NOMO-1 treated with DMSO at 0.1 percent for 48 hours (cell line): ENCODE results near the gene SHC4.
A peak's percentile ranks its signal among the peaks of the same experiment; 100 is the strongest.
"Not testable (repeated sequence)": the region's sequence is repeated elsewhere in the genome, so short reads cannot be mapped to it uniquely, and the experiment has no call there.

Experiments
- DNase-seq: peaks from one replicate; lab custom pipeline; 2025; ENCODE audit not compliant: unreplicated experiment; lab: John Stamatoyannopoulos, UW

SHC4 gene

DNA sequence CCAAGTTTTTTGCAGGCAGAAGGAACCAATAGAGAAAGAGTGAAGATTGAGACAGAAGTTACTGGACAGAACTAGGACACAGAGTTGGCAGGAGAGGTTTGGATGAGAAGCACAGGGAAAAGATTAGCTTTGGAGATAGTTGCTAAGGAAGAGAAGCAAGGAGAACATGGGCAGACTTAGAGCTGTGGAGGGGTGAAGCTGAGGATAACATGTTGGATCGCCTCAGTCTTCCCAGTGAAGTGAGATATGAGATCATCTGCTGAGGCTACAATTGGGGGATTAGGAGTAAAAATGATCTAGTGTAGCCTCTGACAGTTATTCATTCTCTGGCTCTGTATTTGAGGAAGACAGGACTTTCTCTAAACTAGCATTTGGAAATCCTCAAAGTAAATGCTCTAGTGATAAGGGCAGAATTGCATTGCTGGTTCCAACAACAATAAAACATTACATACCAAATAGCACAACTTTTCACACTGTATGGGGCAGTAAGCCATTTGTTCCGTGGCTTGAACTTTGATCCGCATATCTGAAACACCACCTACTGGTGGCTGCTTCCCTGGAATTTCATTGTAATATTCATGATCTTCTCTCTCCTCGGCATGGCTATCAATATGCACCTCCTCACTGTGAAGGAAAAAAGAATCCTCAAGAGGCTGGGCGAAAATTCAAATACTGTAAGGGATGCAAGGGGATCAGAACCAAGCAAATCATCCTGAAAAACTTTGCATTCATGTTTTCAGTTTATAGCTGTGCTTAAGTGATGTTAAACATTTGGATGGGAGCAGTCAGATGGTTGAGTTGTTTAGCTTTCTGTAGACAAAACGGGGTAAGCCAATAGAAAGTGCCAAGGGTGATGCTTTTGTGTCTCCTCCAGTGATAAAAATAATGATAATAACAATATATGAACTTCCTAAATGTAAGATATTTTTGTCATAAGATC lies 107.9 kb downstream of the SHC4 start:
- no peak for DNase-seq

DNA sequence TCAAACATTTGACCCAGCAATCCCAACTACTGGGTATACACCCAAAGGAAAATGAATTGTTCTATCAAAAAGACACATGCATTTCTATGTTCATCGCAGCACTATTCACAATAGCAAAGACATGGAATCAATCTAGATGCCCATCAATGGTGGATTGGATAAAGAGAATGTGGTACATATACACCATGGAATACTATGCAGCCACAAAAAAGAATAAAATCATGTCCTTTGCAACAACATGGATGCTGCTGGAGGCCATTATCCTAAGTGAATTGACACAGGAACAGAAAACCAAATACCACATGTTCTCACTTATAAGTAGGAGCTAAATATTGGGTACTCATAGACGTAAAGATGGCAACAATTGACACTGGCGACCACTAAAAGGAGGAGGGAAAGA lies 109.3 kb downstream of the SHC4 start:
- not testable (repeated sequence) for DNase-seq

DNA sequence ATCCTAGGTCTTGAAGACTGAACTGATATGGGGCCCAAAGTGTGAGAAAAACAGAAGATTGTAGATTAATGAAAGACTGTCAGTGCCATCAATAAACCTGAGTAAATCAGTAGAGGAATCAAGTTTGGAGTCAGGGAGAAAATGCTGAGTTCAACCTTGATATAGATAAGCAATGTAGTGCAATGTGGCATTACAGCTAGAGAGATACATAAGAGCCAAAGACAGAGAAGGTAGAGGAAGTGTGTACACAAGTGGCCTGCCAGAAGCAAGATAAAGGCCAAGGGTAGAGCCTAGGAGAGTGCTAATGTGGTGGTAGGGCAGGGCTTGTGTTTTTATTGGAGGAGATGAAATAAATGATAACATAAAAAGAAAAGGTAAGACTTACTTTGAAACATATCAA lies 111.8 kb downstream of the SHC4 start:
- no peak for DNase-seq

DNA sequence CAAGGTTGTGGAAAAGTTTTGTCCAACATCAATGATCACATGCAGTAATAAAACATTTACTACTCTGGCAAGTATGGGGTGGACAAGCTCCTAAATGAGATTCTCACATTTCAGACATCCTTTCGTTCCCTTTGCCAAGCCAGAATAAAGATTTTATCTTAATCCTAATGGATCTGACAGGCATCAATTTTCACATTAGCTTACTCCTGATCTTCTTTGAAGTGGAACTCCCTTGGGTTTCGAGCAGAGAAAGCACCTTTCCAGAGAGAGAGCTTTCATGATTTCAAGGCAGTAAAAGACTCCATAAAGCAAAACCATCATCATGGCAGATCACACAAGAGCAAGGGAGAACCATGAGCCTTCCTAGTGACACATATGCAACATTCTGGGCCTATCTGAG lies 113.1 kb downstream of the SHC4 start:
- DNase-seq = no peak

DNA sequence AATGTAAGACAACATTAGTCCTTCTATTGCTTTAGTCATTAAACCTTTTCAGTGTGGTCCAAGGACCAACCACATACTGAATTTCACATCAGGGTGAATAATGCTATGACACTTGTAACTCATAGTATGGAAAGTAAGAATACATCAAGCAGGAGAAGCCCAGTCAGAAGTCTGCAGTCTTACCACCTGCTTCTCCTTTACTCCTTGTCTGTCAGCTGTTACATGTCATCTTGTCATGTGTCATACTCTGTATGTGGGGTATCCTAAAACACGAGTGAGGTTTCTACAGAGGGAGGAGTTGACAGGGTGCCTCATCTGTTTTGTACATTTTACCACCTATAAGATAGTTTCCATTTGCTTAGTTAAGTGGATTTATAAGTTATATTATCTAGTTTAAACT lies 118.6 kb downstream of the SHC4 start:
- no peak for DNase-seq

DNA sequence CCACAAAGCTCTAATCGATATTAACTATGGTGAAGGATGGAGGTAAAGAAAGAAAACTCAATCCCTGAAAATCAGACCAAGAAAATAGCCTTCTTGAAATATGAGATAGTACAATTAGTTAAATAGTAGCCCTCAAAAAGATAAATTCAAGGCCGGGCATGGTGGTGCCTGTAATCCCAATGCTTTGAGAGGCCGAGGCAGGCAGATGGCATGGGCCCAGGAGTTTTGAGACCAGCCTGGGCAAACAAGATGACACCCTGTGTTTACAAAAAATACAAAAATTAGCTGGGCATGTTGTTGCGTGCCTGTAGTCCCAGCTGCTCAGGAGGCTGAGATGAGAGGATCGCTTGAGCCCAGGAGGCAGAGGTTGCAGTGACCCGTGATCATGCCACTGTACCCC lies 121.2 kb downstream of the SHC4 start:
- DNase-seq = no peak

DNA sequence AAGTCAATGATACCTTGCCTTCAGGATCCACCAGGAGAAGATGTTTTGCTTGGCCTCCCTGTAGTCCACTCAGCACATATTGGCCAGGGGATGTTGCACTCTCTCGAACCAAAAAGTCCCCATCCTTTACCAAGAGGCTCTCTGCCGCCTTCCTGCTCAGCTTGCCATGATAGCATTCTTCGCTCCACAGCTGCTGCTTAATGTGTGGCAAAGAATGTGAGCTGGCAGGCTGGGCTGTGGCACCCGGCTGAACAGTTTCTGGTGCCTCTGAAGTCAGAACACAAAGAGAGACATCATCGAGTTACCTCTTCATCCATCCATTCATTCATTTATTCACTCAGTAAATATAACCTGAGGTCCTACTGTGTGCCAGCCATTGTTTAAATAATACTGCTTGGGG lies 129.0 kb downstream of the SHC4 start:
- DNase-seq = no peak

DNA sequence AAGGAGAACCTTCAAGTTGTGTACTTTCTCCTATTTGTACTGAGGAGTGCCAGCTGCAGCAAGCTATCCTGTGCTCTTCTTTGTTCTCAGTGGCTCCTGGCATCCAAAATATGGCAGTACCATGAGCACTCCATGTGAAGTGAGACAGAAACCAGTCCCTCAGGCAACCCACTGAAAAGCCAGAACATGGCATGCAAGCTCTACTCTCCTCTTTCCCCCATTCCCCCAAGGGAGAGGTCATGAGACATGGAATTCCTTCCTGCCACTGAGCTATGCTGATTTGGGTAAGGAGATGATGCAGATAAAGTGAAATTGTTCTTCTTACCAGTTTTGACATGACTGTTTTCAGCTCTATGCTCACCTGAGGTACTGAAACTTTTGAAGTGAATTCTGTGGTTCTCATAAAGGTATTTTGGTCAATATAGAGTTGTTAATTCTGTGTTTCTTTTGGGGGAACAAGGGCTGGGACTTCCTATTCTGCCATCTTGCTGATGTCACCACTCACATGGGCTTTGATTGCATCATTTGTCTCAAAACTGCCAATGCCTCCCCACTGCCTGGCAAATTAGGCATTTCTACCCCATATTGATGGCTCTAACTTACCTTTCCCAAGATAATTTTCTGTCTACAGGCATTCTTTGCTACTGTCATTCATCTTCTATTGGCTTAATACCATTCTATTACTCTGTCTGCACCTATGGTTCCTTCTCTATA lies 130.0 kb downstream of the SHC4 start:
- no peak for DNase-seq

DNA sequence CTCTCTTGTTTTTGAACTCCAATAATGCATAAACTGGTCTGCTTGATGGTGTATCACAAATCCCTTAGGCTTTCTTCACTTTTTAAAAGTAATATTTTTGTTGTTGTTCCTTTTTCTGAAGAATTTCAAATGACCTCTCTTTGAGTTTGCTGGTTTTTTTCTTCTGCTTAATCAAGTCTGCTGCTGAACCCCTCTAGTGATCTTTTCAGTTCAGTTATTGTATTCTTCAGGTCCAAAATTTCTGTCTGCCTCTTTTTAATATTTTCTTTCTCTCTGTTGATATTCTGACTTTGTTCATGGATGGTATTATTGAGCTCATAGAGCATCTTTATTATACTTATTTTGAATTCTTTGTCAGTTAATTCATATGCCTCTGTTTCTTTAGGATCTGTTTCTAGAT lies 131.1 kb downstream of the SHC4 start:
- no peak for DNase-seq

DNA sequence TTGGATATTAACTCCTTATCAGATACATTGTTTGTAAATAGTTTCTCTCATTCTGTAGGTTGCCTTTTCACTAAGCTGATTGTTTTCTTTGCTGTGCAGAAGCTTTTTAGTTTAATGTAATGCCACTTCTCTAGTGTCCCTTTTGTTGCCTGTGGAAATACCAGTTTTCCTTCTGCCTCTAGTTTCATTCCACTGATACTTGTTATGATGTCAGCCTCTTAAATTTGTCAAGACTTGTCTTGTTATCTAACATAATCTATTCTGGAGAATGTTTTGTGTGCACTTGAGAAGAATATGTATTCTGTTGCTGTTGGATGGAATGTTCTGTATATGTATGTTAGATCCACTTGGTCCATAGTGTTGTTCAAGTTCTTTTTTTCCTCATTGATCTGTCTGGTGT lies 134.8 kb downstream of the SHC4 start:
- DNase-seq = no peak

DNA sequence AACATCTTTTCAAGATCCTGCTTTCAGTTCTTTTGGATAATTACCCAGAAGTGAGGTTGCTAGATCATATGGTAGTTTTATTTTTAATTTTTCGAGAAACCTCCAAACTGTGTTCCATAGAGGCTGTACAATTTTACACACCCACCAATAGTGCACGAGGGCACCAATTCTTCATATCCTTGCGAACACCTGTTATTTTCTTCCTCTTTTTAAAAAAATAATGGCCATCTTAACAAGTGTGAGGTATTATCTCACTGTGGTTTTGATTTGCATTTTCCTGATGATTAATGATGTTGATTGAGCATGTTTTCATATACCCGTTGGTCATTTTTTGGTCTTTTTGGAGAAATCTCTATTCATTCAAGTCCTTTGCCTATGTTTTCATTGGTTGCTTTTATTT lies 135.2 kb downstream of the SHC4 start:
- DNase-seq = no peak

DNA sequence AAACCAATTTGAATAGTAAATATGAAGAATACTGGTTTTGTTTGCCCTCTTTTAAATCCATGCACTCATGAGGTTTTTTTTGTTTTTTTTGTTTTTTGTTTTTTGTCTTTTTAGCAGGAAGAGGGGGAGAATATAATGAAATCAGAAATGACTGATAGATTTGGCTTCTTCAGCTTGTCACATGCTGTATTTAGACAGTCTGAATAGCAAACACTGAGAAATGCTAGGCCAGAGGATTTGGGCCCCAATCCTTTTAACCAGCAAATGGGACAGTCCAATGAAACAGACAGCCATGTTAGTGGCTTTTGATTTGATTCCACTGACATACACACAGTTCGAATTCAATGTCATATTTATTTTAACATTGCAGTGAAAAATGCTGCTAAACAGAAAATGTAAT lies 138.6 kb downstream of the SHC4 start:
- DNase-seq = no peak

DNA sequence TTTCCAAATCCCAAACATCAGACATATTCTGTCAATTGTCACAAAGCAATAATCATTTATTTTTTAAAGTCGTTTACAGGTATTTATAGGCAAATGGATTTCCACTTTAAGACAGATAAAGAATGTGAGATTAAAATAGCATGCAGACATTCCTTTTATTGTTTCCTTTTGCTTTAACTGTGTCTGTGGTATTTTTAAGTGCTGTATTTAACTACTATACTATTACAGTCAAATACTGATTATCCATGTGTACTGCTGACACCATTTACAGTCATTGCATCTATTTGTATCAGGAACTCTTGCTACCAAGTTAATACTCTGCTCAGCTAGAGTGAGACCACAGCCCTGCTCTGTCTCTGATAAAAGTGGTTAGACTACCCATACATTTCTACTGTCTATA lies 140.0 kb downstream of the SHC4 start:
- no peak for DNase-seq

DNA sequence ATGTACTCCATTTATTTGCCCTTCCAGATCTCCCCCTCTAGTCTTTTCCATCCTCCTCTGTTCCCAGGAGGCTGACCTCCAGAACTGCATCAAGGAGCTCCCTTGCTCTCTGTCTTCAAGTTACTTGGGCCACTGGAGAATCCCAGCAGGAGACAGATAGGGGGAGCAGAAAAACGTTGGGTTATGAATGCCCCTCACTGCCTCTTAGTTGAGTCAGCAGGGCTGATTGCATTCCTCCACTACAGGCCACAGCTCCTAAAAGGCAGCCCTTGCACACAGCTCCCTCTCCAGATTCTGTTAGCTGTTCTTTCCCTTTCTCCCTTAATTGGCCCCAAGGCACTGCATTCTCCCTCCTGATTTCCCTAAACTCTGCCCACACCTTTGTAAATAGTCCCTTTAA lies 140.5 kb downstream of the SHC4 start:
- DNase-seq = no peak

DNA sequence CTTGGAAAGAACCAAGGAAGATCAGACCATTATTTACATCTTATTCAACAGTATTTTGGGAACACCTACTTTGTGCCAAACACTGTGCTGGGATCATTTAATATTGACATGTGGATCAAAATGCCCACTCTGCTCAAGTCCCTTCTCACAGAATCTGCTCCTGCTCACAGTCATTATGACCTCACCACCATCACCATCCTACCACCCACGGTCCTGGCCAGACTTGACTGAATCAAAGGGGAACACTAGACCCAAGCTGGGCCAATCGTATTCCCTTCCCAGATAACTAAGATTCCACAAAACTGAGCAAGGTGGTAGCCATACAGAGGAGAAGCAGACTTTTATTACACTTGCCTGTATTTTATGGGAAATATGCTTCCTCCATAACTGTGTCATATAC lies 149.4 kb downstream of the SHC4 start:
- DNase-seq = no peak

DNA sequence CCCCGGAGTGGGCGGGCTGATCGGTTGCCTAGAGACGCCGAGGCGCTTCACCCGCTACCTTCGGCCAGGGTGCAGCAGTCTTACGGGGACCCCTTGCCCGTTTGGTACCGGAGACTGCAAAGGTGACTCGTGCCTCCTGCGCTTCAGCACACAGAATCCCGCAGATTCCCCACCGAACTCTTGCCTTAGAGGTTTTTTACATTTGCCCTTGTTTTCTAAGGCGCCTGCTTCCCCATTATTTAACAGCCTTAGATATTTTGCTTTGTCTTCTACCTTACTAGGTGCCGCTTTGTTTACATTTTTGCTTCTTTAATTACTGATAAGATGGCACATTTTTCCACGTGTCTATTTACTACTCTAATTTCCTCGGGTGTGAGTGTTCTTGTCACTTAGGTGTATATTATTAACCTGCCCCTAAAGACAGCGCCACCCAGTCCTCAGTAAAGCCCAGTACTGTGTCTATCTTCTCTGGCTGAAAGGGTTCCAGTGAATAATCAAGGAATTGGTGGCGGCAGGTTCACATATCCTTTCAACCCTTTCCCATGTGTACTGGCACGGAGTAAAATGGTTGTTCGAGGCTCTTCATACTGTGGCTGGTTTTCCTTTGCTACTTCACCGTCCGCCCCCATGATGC lies 152.3 kb downstream of the SHC4 start:
- no peak for DNase-seq

DNA sequence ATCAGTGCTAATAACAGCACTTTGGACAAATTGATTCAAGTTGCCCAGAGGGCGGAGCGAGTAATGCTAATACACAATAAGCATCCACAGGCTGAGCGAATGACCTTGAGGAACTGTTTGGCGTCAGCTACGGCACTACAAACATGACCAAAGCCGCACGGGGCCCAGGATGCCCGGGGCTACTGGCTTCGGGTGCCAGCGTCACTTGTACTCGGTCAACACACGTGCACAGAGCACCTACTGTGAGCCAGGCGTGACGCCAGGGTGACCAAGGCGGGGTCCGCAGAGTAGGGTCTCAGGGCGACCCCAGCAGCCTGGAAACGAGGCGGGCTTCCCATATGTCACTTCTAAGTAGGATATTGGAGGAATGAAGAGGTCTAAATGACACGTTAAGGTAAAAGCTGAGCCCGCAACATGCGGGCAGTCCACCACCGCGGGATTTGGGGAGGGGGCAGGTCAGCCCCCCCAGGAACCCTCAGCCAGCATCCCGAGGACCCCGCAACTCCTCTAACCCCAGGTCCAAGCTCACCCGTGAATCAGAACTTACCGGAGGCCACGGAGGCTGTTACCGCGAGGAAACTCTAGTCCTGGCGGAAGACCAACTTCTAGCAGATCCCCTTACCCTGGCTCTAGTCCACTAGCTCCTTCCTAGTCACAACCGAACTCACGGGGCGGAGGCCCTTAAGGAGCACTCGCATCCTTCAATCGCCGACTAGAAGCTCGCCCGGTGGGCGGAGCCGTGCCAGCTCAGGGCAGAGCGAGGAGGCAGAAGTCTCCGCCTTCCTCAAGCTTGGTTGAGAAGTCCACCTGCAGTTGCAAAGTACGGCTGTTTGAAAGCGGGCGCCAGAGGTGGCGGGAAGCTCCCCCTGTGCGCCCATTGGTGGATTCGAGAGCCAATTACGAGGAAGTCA lies 153.1 kb downstream of the SHC4 start, which contains the start of gene CEP152:
Gene CEP152, minus strand, starts transcription at position 656 of the 911 bp plus-strand sequence. CDS start 5,420 bp downstream, outside the sequence.
- peak; percentile 99 for DNase-seq

DNA sequence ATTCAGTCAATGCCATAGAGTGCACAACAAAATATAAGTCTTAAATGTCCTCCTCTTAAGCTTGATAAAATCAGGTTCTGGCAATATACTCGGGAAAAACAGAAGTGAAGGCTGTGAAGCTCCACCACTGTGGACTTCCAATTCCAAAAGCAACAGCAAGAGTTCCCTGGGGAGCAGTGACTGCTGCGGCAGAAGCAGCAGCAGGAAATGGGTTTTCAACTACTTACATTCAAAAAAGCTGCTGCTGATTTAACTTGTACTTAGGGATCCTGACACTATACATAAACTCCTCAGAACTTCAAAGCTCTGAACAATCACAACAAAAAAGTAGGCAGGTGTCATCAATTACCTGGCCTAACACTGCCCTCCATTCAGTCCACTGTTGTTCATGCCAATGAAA lies 157.6 kb downstream of the SHC4 start:
- no peak for DNase-seq

DNA sequence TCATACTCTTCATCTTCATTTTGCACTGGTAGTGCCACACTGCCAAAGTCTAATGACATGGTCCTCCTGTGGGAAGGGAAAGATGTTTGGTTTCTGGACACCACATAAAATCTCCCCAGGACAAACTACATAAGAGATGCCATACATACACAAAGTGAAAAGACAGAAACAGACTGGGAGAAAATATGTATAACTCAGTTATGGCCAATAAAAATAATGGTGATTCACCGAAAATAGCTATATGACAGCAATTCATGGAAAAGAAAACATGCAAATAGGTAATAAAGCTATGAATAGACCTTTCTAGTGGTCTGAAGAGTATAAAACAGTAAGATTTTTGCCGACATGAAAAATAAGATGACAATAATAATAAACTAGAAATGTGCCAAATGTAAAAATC lies 158.1 kb downstream of the SHC4 start:
- no peak for DNase-seq

DNA sequence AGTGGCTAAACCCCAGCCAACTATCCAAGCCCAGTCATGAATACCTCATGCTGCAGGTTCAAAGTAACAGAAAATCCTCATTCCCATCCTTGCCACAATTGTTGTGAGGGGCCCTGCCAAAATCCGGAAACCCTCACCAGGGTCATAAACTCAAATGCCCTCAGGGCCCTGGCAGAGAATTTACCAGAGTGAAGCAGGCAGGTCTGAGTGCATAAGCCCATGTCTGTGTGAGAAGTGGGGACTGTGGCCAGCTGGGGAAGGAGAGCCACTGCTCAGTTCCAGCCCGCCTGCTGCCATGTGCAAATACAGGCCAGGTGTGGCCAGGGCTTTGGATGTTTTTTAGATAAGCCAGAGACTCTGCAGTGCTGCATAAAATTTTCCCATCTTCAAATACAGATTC lies 159.8 kb downstream of the SHC4 start:
- no peak for DNase-seq

DNA sequence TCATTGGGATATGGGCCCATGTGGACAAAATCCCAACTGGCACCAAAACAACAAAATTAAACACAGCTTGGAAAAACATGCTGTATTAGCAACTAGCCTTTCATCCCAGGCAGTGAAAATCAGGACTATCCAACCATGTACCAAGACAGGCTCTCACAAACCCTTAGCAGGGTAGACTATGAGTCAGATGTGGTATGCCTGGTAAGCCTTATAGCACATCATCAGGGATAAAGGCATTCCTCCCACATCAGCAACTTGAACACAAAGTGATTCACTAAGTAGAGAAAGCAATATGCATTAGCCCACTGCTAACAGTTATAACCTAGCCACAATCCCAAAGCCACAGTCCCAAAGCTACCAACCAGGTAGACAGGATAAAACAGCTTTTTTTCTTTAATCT lies 160.9 kb downstream of the SHC4 start:
- no peak for DNase-seq
